Stimulated activated CD4-positive, alpha-beta T cell treated with anti-CD3 and anti-CD28 coated beads, Interleukin-2, amount 100 ng/mL, for 48 hours (primary cell): ENCODE data around the gene EXOC3L1.

Experiments used
- DNase-seq, 2 donors: peaks; one replicate each; pipeline ENCODE4 v3.0.0-alpha.2; 2020

EXOC3L1 gene

GRCh38 chr16:67144943-67145342 is 45.0 kb downstream of the EXOC3L1 start:
- no peak for DNase-seq

GRCh38 chr16:67142342-67142741 is 47.6 kb downstream of the EXOC3L1 start:
- DNase-seq, result no peak

DNA sequence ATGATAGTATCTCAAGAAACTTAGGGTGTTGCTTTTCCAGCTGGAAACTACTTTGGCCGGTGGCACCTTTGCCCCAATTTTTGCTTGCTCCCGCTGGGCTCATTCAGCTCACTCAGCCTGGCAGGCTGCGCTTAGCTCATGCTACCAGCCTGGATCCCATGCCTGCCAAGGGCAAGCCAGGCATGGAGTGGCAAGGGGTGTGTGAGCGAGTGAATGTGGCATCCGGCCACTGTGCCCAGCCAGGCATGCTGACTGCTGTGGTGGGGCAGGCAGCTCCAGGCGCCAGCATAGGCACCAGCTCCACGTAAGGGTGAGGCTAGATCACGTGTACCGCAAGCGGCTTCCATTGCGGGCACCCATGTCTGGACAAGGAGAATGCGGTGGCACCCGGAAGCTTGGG is 48.5 kb downstream of the EXOC3L1 start:
- no peak for DNase-seq

GRCh38 chr16:67137605-67138004 is 52.3 kb downstream of the EXOC3L1 start:
- DNase-seq, result no peak
